HCT116 (cell line): ENCODE results near the gene NPHS1. TPM values are rescaled to one million over a fixed set of nuclear protein-coding genes. Genes with fewer than 3 reads are reported as not detected.

Source experiments
- ATAC-seq: fragments of 200-7000 bp; cut with Tn5 transposase; 2 replicates; pipeline ENCODE4 v1.9.1; 2020; ENCODE audit warnings: mild to moderate bottlenecking, moderate library complexity
- BruUV-seq: library from RNA; stranded (reverse); fragments of 400-500 nt; replicated peaks from 2 replicates; lab custom pipeline; 2021; lab: Mats Ljungman, UMichigan
- CTCF ChIA-PET: fragments of 300-600 bp; sonication (Branson Sonifier 250); formaldehyde crosslinking; loops from one replicate; lab custom pipeline; 2021; ENCODE audit warnings: antibody characterized with exemption; lab: Charles Lee
- POLR2A ChIA-PET: fragments of 300-600, 350-600 bp; sonication (Branson Sonifier 250); formaldehyde crosslinking; loops from one replicate; lab custom pipeline; 2021; ENCODE audit warnings: antibody characterized with exemption; lab: Charles Lee
- RAD21 ChIA-PET, 2 experiments: fragments of 300-600 bp; sonication (Branson Sonifier 250); formaldehyde crosslinking; loops; one replicate each; lab custom pipeline; 2023; ENCODE audit warnings: low total read pairs in 2 of 2; ENCODE audit not compliant: uncharacterized antibody in 2 of 2, unreplicated experiment in 2 of 2, low non-redundant PET in 1 of 2; lab: Charles Lee
- DNase-seq: peaks from one replicate; pipeline ENCODE4 v3.0.0-alpha.2; 2010; ENCODE audit warnings: low read depth, low spot score
- H2AFZ ChIP-seq: fragments of 200-600 bp; shearing (Covaris generic), sonication (generic); 2 replicates; pipeline ENCODE4 v1.6.1; 2017; ENCODE audit warnings: low read depth, mixed run types, mixed read lengths, antibody characterized with exemption, low read length; ENCODE audit not compliant: poor library complexity, severe bottlenecking
- H3K27ac ChIP-seq: 2 replicates; pipeline ENCODE4 v1.5.1; 2012; ENCODE audit warnings: low read depth, low read length
- H3K27me3 ChIP-seq: fragments of 200-600 bp; sonication (generic); 2 replicates; pipeline ENCODE4 v1.6.1; 2016; ENCODE audit warnings: mixed run types, low read length, mixed read lengths; ENCODE audit not compliant: insufficient read depth
- H3K36me3 ChIP-seq, 2 experiments: fragments of 200-500 bp in 1 of 2; fragments of 200-600 bp in 1 of 2; sonication (Bioruptor generic) in 1 of 2; sonication (generic) in 1 of 2; 2 replicates each; pipeline versions ENCODE4 v1.5.1 to v1.6.1; 2014 to 2016; ENCODE audit warnings: low read length in 2 of 2, inconsistent platforms in 1 of 2, mixed read lengths in 1 of 2, mixed run types in 1 of 2; ENCODE audit not compliant: insufficient read depth in 2 of 2, control insufficient read depth in 1 of 2
- H3K4me1 ChIP-seq, 2 experiments: fragments of 200-600 bp in 1 of 2; sonication (generic) in 1 of 2; 2 replicates each; pipeline versions ENCODE4 v1.5.1 to v1.6.1; 2012 to 2017; ENCODE audit warnings: low read length in 2 of 2, inconsistent platforms in 1 of 2, mild to moderate bottlenecking in 1 of 2, mixed read lengths in 1 of 2, mixed run types in 1 of 2, moderate library complexity in 1 of 2; ENCODE audit not compliant: insufficient read depth in 2 of 2, control insufficient read depth in 1 of 2
- H3K4me2 ChIP-seq: fragments of 200-600 bp; sonication (generic); 2 replicates; pipeline ENCODE4 v1.6.1; 2017; ENCODE audit warnings: mixed run types, low read length, mixed read lengths
- H3K4me3 ChIP-seq, 2 experiments: fragments of 200-600 bp in 1 of 2; sonication (generic) in 1 of 2; replicated peaks in 1 of 2; 2 replicates each; pipeline ENCODE4 v1.5.1; 2011 to 2016; ENCODE audit warnings: low read length in 2 of 2, control low read depth in 1 of 2, low read depth in 1 of 2, mild to moderate bottlenecking in 1 of 2, mixed read lengths in 1 of 2, mixed run types in 1 of 2
- H3K79me2 ChIP-seq: fragments of 200-600 bp; sonication (generic); 2 replicates; pipeline ENCODE4 v1.6.1; 2017; ENCODE audit warnings: mild to moderate bottlenecking, mixed run types, low read length, moderate library complexity, mixed read lengths; ENCODE audit not compliant: insufficient read depth
- H3K9ac ChIP-seq: fragments of 200-600 bp; sonication (generic); 2 replicates; pipeline ENCODE4 v1.6.1; 2016; ENCODE audit warnings: low read length, mixed read lengths
- H3K9me2 ChIP-seq: fragments of 200-600 bp; sonication (generic), shearing (Covaris generic); 2 replicates; pipeline ENCODE4 v1.6.1; 2017; ENCODE audit warnings: mixed run types, mild to moderate bottlenecking, moderate library complexity; ENCODE audit not compliant: insufficient read depth
- H3K9me3 ChIP-seq, 2 experiments: fragments of 200-500 bp in 1 of 2; fragments of 200-600 bp in 1 of 2; sonication (Bioruptor generic) in 1 of 2; sonication (generic) in 1 of 2; 2 replicates each; pipeline ENCODE4 v1.6.1; 2014 to 2017; ENCODE audit warnings: low read length in 2 of 2, mixed read lengths in 2 of 2, inconsistent platforms in 1 of 2, low read depth in 1 of 2, mild to moderate bottlenecking in 1 of 2, mixed run types in 1 of 2, moderate library complexity in 1 of 2; ENCODE audit not compliant: control insufficient read depth in 1 of 2, insufficient read depth in 1 of 2
- H4K20me1 ChIP-seq: fragments of 200-600 bp; sonication (generic), shearing (Covaris generic); 2 replicates; pipeline ENCODE4 v1.6.1; 2017; ENCODE audit warnings: mixed run types, mild to moderate bottlenecking, moderate library complexity; ENCODE audit not compliant: insufficient read depth
- CBX3 ChIP-seq: IDR thresholded peaks from 2 replicates; pipeline ENCODE4 v1.6.1; 2012; ENCODE audit warnings: low read depth
- CEBPB ChIP-seq: IDR thresholded peaks from 2 replicates; pipeline ENCODE4 v1.6.1; 2012; ENCODE audit warnings: low read depth
- ELF1 ChIP-seq: IDR thresholded peaks from 2 replicates; pipeline ENCODE4 v1.6.1; 2012; ENCODE audit warnings: low read depth, borderline replicate concordance
- EZH2 ChIP-seq: fragments of 200-600 bp; sonication (generic); IDR thresholded peaks from 2 replicates; pipeline ENCODE4 v1.6.1; 2017; ENCODE audit warnings: antibody characterized with exemption, mixed run types
- EZH2phosphoT487 ChIP-seq: fragments of 200-600 bp; IDR thresholded peaks from 2 replicates; pipeline ENCODE4 v1.6.1; 2018; ENCODE audit warnings: antibody characterized with exemption, borderline replicate concordance
- JUND ChIP-seq: IDR thresholded peaks from 2 replicates; pipeline ENCODE4 v1.6.1; 2012
- POLR2AphosphoS5 ChIP-seq: IDR thresholded peaks from 2 replicates; pipeline ENCODE4 v1.6.1; 2011; ENCODE audit warnings: mild to moderate bottlenecking, low read depth, low read length, moderate library complexity
- SIN3A ChIP-seq: IDR thresholded peaks from 2 replicates; pipeline ENCODE4 v1.6.1; 2012; ENCODE audit warnings: low read depth
- SRF ChIP-seq: IDR thresholded peaks from 2 replicates; pipeline ENCODE4 v1.6.1; 2012; ENCODE audit warnings: low read depth
- TCF7L2 ChIP-seq: IDR thresholded peaks from 2 replicates; pipeline ENCODE4 v1.7.0; 2011; ENCODE audit warnings: borderline replicate concordance, inconsistent platforms; ENCODE audit not compliant: insufficient read depth, insufficient read length; ENCODE audit errors: extremely low read depth
- YY1 ChIP-seq: IDR thresholded peaks from 2 replicates; pipeline ENCODE4 v1.6.1; 2011; ENCODE audit warnings: low read length, low read depth, moderate library complexity, mild to moderate bottlenecking; ENCODE audit not compliant: insufficient replicate concordance; ENCODE audit errors: extremely low read depth
- ZFX ChIP-seq: fragments of 450-650 bp; IDR thresholded peaks from 2 replicates; pipeline ENCODE4 v1.6.1; 2017
- intact Hi-C: fragments of 100-400 bp; cut with micrococcal nuclease; formaldehyde crosslinking; loops from 2 replicates; pipeline ENCODE4 v1.10.0; 2022
- total RNA-seq: library from RNA; stranded (reverse); gene quantifications from one replicate; pipeline ENCODE4 v1.2.1, GENCODE V29; 2021; ENCODE audit not compliant: unreplicated experiment
- TF ChIP-seq, protein P1 (sequence below): IDR thresholded peaks from 2 replicates; pipeline ENCODE4 v1.6.1; 2012
- TF ChIP-seq, protein P2 (sequence below): IDR thresholded peaks from 2 replicates; pipeline ENCODE4 v1.6.1; 2011; ENCODE audit warnings: mild to moderate bottlenecking, low read length, moderate library complexity; ENCODE audit not compliant: insufficient replicate concordance; ENCODE audit errors: extremely low read depth
- TF ChIP-seq, protein P3 (sequence below), 3 experiments: fragments of 200-600 bp in 1 of 3; sonication (generic) in 1 of 3; IDR thresholded peaks in 2 of 3; conservative IDR thresholded peaks in 1 of 3; 2 replicates each; pipeline ENCODE4 v1.5.1; 2012 to 2017; ENCODE audit warnings: low read depth in 2 of 3, low read length in 2 of 3, antibody characterized with exemption in 1 of 3, borderline replicate concordance in 1 of 3, control low read depth in 1 of 3, mild to moderate bottlenecking in 1 of 3, mixed read lengths in 1 of 3, mixed run types in 1 of 3, moderate library complexity in 1 of 3; ENCODE audit not compliant: insufficient read depth in 1 of 3
- TF ChIP-seq, protein P4 (sequence below): IDR thresholded peaks from 2 replicates; pipeline ENCODE4 v1.6.1; 2012; ENCODE audit warnings: low read depth
- TF ChIP-seq, protein P5 (sequence below): IDR thresholded peaks from 2 replicates; pipeline ENCODE4 v1.6.1; 2012

The NPHS1 gene
- total RNA-seq, 1 experiment from 2014 or later: 0.57 TPM

DNA sequence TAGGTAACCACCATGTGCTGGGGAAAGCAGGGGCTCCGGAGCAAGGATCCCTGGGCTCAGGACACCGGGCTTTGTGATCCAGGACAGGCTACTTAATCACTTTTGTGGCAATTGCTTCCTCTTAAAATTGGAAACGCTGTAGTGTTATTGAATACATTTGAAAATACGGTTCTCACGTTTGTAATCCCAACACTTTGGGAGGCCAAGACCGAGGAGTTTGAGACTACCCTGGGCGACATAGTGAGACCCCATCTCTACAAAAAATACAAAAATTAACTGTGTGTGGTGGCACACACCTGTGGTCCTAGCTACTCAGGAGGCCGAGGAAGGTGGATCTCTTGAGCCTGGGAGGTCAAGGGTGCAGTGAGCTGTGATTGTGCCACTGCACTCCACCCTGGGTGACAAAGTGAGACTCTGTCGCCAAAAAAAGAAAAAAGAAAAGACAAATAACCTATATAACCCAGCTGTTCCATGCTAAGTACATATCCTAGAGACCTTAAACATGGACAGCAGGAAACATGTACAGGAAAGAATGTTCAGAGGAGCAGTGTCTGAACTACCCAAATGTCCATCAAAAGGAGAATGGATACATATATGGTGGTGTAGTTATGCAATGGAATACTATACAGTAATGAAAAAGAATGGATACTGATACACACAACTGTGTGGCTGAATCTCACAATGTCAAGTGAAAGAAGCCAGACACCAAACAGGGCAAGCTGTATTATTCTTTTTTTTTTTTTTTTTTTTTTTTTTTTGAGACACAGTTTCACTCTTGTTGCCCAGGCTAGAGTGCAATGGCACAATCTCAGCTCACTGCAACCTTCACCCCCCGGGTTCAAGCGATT, 39.0 kb downstream of the NPHS1 start:
- intact Hi-C loops: no loop called here
- H3K4me1 ChIP-seq: no peaks in the 10 kb centered on the region
- ChIA-PET CTCF (no interaction called here), POLR2A (no interaction called here), RAD21 (no interaction called here)
- H3K9me2 ChIP-seq: no peaks in the 10 kb centered on the region
- H2AFZ ChIP-seq: no peak overlapping the region
- BruUV-seq: no TSS peak
- H3K4me3 ChIP-seq: no peak overlapping the region
- H3K4me2 ChIP-seq: no peak overlapping the region
- H4K20me1 ChIP-seq: no peaks in the 10 kb centered on the region
- TF ChIP-seq, protein P1, sequence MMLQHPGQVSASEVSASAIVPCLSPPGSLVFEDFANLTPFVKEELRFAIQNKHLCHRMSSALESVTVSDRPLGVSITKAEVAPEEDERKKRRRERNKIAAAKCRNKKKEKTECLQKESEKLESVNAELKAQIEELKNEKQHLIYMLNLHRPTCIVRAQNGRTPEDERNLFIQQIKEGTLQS: no peak
- TF ChIP-seq, protein P2, sequence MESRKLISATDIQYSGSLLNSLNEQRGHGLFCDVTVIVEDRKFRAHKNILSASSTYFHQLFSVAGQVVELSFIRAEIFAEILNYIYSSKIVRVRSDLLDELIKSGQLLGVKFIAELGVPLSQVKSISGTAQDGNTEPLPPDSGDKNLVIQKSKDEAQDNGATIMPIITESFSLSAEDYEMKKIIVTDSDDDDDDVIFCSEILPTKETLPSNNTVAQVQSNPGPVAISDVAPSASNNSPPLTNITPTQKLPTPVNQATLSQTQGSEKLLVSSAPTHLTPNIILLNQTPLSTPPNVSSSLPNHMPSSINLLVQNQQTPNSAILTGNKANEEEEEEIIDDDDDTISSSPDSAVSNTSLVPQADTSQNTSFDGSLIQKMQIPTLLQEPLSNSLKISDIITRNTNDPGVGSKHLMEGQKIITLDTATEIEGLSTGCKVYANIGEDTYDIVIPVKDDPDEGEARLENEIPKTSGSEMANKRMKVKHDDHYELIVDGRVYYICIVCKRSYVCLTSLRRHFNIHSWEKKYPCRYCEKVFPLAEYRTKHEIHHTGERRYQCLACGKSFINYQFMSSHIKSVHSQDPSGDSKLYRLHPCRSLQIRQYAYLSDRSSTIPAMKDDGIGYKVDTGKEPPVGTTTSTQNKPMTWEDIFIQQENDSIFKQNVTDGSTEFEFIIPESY: no peak
- no peak for TF ChIP-seq ELF1
- no peak for TF ChIP-seq ZFX
- no peak for TF ChIP-seq SRF
- TF ChIP-seq, protein P3, sequence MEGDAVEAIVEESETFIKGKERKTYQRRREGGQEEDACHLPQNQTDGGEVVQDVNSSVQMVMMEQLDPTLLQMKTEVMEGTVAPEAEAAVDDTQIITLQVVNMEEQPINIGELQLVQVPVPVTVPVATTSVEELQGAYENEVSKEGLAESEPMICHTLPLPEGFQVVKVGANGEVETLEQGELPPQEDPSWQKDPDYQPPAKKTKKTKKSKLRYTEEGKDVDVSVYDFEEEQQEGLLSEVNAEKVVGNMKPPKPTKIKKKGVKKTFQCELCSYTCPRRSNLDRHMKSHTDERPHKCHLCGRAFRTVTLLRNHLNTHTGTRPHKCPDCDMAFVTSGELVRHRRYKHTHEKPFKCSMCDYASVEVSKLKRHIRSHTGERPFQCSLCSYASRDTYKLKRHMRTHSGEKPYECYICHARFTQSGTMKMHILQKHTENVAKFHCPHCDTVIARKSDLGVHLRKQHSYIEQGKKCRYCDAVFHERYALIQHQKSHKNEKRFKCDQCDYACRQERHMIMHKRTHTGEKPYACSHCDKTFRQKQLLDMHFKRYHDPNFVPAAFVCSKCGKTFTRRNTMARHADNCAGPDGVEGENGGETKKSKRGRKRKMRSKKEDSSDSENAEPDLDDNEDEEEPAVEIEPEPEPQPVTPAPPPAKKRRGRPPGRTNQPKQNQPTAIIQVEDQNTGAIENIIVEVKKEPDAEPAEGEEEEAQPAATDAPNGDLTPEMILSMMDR (IDR thresholded peaks at IDR 0.05 in 2 of 3, conservative IDR thresholded peaks at IDR 0.05 in 1 of 3; ENCODE audit: borderline replicate concordance in 1 of 3, insufficient read depth in 1 of 3, low read depth in 2 of 3, low read length in 2 of 3): no peak
- TF ChIP-seq, protein P4, sequence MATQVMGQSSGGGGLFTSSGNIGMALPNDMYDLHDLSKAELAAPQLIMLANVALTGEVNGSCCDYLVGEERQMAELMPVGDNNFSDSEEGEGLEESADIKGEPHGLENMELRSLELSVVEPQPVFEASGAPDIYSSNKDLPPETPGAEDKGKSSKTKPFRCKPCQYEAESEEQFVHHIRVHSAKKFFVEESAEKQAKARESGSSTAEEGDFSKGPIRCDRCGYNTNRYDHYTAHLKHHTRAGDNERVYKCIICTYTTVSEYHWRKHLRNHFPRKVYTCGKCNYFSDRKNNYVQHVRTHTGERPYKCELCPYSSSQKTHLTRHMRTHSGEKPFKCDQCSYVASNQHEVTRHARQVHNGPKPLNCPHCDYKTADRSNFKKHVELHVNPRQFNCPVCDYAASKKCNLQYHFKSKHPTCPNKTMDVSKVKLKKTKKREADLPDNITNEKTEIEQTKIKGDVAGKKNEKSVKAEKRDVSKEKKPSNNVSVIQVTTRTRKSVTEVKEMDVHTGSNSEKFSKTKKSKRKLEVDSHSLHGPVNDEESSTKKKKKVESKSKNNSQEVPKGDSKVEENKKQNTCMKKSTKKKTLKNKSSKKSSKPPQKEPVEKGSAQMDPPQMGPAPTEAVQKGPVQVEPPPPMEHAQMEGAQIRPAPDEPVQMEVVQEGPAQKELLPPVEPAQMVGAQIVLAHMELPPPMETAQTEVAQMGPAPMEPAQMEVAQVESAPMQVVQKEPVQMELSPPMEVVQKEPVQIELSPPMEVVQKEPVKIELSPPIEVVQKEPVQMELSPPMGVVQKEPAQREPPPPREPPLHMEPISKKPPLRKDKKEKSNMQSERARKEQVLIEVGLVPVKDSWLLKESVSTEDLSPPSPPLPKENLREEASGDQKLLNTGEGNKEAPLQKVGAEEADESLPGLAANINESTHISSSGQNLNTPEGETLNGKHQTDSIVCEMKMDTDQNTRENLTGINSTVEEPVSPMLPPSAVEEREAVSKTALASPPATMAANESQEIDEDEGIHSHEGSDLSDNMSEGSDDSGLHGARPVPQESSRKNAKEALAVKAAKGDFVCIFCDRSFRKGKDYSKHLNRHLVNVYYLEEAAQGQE: no peak
- no peak for TF ChIP-seq CBX3
- TF ChIP-seq, protein P5, sequence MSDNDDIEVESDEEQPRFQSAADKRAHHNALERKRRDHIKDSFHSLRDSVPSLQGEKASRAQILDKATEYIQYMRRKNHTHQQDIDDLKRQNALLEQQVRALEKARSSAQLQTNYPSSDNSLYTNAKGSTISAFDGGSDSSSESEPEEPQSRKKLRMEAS: no peak
- no peak for TF ChIP-seq EZH2
- no peak for TF ChIP-seq EZH2phosphoT487
- no peak for TF ChIP-seq SIN3A
- TF ChIP-seq JUND: no peak
- no peak for TF ChIP-seq CEBPB
- no peak for TF ChIP-seq TCF7L2
- no peak for TF ChIP-seq POLR2AphosphoS5
- no peak for TF ChIP-seq YY1
- no peaks in the 10 kb centered on the region for H3K36me3 ChIP-seq
- DNase-seq (no peak), ATAC-seq (no peak)
- H3K9me3 ChIP-seq: no peaks in the 10 kb centered on the region
- H3K27ac ChIP-seq: no peak overlapping the region
- H3K27me3 ChIP-seq: no peaks in the 10 kb centered on the region
- H3K9ac ChIP-seq: no peak overlapping the region
- no peaks in the 10 kb centered on the region for H3K79me2 ChIP-seq
